HG03139 (cell line): ENCODE measurements around the gene SAAL1.
"Not testable (repeated sequence)": the region's sequence is repeated elsewhere in the genome, so short reads cannot be mapped to it uniquely, and the experiment has no call there.

Source experiments
- ATAC-seq: cut with Tn5 transposase; IDR thresholded peaks from one replicate; pipeline ENCODE4 v1.9.1; 2021; ENCODE audit not compliant: unreplicated experiment

The SAAL1 gene, protein sequence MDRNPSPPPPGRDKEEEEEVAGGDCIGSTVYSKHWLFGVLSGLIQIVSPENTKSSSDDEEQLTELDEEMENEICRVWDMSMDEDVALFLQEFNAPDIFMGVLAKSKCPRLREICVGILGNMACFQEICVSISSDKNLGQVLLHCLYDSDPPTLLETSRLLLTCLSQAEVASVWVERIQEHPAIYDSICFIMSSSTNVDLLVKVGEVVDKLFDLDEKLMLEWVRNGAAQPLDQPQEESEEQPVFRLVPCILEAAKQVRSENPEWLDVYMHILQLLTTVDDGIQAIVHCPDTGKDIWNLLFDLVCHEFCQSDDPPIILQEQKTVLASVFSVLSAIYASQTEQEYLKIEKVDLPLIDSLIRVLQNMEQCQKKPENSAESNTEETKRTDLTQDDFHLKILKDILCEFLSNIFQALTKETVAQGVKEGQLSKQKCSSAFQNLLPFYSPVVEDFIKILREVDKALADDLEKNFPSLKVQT

DNA sequence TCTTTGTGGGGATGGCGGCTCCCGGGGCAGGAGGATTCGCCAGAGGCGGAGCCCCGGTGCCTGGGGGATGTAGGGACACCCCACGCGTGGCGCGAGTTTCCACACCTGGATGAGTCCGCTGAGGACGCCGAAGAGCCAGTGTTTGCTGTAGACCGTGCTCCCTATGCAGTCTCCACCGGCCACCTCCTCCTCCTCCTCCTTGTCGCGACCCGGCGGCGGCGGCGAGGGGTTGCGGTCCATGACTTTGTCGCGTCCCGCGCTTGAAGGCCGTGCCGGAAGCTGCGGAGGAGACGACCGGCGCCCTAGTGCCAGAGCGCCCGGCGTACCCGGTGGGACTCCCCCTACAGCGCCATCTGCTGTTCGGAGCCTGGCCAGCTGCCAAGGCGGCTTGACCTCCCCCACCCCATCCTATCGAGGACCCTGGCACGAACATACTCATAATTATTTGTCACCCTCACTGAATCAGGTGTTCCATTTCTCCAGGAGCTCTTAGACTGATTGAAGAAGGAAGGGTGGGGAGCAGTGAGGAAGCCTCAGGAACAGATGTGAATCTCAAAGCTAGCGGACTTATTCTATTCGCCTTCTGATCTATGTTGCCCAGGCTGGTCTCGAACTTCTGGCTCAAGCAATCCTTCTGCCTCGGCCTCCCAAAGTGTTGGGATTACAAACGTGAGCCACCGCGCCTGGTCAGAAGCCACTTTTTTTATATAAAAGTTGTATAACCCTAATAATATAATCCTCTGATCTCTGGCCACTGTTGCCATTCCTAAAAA is at the start of gene SAAL1:
Gene SAAL1 (minus strand): TSS at position 281 of the 773 bp plus-strand sequence. CDS start 41 bp downstream, at position 240.
- ATAC-seq: peak; percentile 95

DNA sequence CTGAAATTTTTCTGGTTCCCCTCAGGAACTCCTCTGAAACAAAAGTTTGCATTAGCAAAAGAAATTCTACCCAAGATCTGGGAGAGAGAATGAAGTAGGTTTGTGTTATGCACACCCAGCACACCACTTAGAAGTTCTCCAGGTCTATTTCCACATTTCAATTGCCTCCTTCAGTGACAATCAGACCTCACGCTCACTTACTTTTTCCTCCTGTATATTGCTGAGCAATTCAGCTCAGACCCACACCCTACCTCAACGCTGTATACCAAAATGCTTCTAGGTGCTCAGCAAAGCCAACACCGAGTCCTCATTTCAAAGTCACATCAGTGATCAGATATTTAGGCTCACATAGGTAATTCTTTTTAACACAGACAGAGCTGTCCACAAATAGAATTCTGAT is 45.7 kb upstream of the SAAL1 start:
- no peak for ATAC-seq

DNA sequence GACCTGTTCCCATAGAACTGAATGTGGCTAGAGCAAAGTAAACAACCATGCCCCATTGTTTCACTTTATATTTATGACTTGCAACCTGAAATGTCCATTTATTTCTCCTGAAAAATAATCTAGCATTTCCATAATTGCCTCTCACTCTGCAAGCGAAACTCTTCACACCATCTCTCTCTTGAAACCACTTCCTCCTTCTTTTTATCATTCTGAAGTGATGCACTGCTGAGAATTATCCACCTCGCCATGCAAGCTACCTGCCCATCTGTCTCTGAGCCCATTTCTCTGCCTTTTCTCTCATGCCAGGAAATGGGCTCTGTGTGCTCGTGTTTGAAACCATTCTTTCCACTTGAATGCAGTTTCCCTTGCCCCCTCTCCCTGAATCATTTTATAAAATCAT is 40.0 kb upstream of the SAAL1 start:
- no peak for ATAC-seq

DNA sequence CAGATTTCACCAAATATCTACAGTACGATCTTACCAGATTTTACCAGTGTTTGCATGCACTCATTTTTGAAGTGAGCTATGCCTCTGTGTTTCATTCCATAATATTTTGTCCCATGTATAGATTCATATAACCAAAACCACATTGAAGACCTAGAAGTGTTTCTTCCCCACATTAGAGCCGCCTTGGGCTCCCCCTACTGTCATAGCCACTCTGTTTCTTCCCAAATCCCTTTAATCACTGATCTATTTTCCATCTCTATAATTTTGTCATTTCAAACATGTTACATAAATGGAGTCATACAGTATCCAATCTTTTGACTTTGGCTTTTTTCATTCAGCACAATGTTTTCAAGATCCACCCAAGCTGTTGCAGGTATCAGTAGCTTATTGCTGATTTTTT is 39.1 kb upstream of the SAAL1 start:
- ATAC-seq: no peak

DNA sequence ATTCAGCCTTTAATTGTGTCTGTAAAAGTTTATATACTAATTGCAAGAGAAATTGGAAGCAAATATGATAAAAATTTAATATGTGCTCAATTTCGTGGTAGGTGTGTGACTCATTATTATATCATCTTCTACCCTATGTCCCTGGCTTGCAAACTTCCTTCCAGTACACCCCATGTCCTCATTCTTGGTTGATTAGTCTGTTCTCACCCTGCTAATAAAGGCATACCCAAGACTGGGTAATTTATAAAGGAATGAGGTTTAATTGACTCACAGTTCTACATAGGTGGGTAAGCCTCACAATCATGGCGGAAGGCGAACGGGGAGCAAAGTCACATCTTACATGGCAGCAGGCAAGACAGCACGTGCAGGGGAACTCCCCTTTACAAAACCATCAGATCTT is 38.4 kb upstream of the SAAL1 start:
- no peak for ATAC-seq

DNA sequence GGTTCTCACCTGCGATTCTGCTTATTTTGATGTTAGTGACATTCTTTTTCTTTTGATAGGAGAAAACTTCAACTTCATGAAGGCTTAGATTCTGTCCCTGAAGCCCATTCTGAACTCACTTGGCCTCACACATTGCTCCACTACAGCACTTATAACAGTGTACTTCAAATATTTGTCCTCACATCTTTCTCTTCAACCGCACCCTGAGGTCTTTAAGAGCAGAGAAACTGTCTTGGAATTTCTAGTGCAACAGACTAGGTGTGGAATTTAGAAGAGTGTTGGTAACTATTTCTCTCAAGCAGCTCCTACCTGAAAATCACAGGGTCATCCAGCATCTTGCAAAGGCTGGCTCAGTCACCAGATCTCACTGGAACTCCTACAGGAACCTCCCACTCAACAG is 34.3 kb upstream of the SAAL1 start:
- no peak for ATAC-seq

DNA sequence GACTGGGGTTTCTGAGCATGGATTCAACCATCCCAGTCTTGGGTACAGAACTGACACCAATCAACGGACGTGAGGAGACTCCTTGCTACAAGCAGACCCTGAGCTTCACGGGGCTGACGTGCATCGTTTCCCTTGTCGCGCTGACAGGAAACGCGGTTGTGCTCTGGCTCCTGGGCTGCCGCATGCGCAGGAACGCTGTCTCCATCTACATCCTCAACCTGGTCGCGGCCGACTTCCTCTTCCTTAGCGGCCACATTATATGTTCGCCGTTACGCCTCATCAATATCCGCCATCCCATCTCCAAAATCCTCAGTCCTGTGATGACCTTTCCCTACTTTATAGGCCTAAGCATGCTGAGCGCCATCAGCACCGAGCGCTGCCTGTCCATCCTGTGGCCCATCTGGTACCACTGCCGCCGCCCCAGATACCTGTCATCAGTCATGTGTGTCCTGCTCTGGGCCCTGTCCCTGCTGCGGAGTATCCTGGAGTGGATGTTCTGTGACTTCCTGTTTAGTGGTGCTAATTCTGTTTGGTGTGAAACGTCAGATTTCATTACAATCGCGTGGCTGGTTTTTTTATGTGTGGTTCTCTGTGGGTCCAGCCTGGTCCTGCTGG is 31.4 kb upstream of the SAAL1 start:
- no peak for ATAC-seq

DNA sequence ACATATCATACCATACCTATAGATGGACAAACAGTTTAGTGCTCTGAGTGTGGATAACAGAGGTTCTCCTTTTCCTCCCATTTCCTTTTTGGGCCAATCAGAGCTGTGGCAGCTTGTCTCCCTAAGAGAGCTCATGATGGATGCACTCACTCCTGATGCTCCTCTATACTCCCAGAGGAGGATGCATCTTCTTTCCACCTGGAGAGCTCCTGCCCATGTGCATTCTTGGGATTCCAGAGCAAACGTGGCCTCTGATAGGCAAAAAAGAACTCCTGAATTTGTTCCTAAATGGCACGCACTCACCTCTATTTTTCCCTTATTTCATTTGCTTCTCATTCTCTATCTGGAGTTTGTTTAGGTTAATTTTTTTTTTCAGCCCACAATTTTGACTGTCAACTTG is 29.4 kb upstream of the SAAL1 start:
- ATAC-seq: no peak

DNA sequence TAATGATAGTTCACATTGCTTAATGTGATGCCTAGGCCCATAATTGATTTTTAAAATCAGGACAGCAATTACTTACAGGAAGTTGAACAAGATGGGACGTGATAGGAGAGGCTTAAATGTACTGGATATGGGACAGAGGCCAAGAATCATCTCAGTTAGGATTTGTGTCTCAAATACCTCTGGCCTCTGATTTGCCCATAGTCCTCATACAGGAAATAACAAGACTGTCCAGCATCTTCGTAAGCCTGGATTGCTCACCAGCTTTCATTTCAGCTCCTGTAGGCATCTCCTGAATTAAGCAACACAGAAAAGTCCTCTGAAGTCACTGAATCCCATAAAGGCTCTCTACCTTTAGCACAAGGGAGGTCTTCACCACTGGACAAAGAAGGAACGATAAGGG is 26.5 kb upstream of the SAAL1 start, which contains the start of gene MRGPRX3:
Gene MRGPRX3 (plus strand): TSS at position 231 of the 400 bp plus-strand sequence. CDS start 4,632 bp downstream, outside the sequence.
- ATAC-seq: no peak

DNA sequence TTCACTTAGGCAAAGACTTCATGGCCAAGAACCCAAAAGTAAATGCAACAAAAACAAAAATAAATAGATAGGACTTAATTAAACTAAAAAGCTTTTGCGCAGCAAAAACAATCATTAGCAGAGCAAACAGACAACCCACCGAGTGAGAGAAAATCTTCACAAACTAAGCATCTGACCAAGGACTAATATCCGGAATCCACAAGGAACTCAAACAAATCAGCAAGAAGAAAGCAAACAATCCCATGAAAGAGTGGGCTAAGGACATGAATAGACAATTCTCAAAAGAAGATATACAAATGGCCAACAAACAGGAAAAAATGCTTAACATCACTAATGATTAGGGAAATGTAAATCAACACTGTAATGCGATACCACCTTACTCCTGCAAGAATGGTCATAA is 25.2 kb upstream of the SAAL1 start:
- not testable (repeated sequence) for ATAC-seq

DNA sequence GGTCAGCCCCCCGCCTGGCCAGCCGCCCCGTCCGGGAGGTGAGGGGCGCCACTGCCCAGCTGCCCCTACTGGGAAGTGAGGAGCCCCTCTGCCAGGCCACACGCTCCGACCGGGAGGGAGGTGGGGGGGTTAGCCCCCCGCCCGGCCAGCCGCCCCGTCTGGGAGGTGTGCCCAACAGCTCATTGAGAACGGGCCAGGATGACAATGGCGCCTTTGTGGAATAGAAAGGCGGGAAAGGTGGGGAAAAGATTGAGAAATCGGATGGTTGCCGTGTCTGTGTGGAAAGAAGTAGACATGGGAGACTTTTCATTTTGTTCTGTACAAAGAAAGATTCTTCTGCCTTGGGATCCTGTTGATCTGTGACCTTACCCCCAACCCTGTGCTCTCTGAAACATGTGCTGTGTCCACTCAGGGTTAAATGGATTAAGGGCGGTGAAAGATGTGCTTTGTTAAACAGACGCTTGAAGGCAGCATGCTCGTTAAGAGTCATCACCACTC is 15.5 kb upstream of the SAAL1 start:
- not testable (repeated sequence) for ATAC-seq

DNA sequence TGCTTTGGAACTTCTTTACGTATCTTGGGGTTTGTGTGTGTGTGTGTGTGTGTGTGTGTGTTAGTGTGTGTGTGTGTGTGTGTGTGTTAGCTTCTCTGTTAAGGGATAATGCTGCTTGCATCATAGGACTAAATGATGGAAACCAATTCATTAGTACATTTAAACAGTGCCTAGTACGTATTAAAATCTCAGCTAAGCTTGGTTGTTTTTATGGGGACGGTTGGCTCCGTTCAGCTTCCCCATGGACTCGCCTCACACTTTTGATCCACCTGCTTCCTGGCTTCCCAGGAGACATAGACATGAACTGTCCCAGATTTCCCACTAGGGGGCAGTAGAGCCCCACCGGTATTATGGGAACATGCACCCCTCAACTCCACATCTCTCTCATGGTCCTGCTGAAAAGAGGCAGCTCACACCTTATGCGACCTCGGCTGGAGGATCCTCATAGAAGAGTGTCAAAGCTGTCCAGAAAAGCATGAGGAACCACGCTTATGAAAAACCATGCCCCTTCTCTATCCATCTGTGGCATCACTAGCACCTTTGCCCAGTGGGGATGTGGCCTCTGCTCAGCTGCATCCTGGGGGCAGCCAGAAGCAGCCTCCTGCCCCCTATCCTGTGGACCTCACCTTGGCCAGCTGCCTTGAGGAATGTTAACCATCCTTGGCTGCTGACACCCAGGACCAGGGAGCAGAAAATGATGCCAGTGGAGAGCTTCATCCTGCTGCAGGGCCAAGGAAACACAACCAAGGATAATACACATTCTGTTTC is 9.7 kb upstream of the SAAL1 start:
- peak; percentile 77 for ATAC-seq

DNA sequence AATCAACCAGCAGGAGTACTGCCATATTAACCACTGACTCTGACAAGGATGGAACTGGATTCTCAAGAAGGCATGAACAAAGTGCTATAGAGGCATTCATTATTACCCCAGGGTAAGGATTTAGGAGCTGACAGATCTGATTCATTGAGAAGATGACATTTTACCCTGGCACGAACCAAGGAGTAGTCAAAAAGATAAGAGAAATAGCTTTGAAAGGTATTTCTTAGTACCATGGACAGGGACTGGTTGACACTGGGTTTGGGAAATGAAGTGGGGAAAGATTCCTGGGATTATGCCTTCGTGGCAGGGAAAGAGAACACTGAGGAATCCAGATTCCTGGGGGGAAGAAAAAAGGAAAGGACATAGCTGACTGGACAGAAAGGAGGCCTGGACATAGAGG is 5.1 kb upstream of the SAAL1 start:
- no peak for ATAC-seq

DNA sequence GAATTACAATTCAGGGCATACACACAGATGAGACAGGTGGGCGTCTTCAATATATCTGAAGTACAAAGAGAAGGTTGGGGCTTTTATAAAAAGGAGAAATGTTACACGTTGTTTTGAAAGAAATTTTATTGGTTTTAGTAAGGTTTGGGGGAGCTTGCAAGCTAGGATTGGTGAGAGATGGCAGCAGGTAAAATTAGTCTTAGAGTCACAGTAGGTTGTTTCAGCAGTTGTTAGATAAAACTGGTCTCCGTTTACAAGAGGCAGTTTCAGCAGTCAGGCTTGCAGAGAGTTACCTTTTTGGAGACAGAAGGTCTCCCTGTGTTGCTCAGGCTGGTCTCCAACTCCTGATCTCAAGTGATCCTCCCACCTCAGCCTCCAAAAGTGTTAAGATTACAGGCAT is 2.4 kb upstream of the SAAL1 start:
- no peak for ATAC-seq

DNA sequence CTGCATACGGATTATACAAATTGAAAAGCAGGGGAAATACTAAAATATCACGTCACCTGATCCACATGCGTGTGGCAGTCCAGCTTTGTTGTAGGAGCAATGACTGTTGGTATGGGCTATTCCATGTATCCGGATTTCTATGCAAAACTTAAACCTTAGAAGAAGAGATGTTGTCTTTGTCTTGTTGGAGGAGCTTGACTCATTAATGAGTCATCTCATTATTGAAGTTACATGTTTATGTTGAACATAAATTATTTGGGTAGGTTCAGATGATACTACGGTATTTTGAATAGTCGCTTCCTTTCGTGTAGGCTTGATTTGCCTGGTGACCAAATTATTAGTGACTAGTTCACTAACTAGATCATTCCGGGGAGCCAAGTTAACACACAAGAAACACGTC is 806 bp upstream of the SAAL1 start:
- no peak for ATAC-seq

DNA sequence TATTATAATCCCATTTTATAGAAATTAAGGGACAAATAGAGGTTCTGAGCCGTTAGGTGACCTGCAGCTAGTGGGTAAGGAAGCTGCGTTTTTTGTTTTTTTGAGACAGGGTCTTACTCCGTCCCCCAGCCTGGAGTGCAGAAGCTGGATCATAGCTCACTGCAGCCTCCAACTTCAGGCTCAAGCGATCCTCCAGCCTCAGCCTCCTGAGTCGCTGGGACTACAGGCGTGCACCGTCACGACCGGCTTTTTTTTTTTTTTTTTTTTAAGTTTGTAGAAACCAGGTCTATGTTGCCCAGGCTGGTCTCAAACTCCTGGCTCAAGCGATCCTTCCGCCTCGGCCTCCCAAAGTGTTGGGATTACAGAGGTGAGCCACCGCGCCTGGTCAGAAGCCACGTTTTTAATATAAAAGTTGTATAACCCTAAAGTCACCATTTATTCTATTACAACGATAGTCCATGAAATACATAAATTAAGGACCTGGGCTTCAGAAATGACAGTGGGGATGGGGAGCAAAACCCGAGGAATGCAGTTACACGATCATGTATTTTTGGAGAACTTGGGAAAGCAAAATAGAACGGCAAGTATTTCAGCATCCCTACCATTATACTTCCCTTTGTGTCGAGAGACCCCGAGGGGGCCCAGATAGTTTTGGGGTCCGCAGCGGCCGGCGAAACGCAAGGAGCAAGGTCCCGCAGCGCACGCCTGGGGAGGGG is 638 bp downstream of the SAAL1 start:
- no peak for ATAC-seq

DNA sequence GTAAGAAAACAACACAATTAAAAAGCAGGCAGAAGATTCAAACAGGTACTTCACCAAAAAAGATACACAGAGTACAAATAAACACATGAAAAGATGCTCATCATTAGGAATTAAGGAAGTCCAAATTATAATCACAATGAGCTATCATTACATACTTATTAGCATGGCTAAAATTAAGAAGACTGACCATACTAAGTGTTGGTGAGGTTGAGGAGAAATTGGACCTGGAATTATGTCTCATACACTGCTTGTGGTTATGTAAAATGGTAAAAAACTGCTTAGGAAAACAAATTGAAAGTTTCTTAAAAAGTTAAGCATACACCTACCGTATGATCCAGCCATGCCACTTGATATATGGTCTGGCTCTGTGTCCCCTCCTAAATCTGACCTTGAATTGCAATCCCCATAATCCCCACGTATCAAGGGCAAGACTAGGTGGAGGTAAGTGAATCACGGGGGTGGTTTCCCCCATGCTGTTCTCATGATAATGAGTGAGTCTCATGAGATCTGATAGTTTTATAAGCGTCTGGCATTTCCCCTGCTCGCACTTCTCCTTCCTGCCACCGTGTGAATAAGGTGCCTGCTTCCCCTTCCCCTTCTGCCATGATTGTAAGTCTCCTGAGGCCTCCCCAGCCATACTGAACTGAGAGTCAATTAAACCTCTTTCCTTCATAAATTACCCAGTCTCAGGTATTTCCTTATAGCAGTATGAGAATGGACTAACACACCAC is 4.8 kb downstream of the SAAL1 start:
- no peak for ATAC-seq

DNA sequence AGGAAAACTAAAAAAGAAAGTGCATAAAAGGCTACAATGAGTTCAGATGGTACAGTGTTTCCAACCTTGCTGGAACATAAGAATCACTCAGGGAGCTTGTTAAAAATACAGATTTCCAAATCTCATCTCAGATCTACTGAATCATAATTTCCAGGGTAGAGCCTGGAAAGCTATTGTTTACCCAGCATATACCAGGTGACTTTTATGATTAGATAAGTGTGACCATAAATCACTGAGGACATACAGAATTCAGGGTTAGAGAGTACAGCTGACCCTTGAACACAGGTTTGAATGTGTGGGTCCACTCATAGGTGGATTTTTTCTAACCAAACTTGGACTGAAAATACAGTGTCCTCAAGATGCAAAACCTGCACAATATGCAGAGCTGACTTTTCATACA is 11.9 kb downstream of the SAAL1 start:
- no peak for ATAC-seq

DNA sequence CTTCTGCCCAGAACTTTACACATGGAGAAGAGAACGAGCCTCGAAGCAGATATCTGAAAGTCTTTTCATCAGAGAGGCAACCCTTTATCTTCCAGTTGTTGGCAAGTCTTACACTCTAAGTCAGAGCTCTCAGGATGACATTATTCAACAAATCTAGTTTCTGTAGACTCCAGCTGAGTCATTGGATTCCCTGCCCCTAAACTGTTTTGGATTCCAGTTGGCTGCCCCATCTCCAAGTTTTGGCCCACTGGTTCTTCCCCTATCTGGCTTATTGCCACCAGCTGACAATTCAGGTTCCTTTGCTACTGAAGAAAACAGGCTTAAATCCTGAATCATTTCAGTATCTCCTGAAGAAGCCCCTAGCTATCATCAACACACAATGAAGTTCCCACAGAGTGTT is 14.2 kb downstream of the SAAL1 start:
- no peak for ATAC-seq
